Measurements from ENCODE around the gene RLBP1. TPM values are rescaled to one million over a fixed set of nuclear protein-coding genes. Genes with fewer than 3 reads are reported as not detected.
A peak's percentile ranks its signal among the peaks of the same experiment; 100 is the strongest.

Gene RLBP1
- total RNA-seq, 4 donors from 2014 or later: 0.13 to 0.52 (median 0.50) TPM; not detected in 1

DNA sequence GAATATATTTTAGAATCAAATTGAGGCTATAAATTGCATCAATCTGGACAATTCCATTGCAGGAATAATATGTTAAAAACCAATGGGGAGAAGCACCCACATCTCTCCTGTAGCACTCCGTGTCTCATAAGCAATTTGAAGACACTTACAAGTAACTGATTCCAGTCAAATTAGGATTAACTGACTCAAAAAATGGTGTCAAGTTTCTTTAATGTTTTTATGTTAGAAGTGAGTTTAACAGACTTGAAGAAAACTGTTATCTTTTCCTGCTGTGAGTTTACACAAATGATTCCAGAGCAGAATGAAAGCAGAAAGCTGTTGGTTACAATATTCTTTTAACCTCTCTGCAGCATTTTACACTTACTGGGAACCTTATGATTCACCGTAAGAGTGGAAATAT is 23.2 kb downstream of the RLBP1 start:
- intact Hi-C loops (cut with DNase I): no loop called here
- Histone ChIP-seq H3K9me3 (no peaks in the 10 kb centered on the region), H3K4me1 (peaks cover 10 to 26% (median 20%) of the 10 kb centered on the region in 4 donors), H3K27me3 (no peaks in the 10 kb centered on the region), H3K4me3 (no peak overlapping the region), H3K27ac (replicated peaks in 1 of 4) (peak overlapping the region in 3 of 4 donors; percentile 9 to 69 (median 59)), H3K36me3 (peaks cover 42 to 84% (median 60%) of the 10 kb centered on the region in 4 donors)
- TF ChIP-seq POLR2A (IDR thresholded peaks at IDR 0.05; ENCODE audit: low read depth) (no peak), EP300 (IDR thresholded peaks at IDR 0.05) (no peak), POLR2AphosphoS5 (IDR thresholded peaks at IDR 0.05) (no peak), CTCF (IDR thresholded peaks at IDR 0.05) (no peak)
- WGBS: 85% methylated on average over 2 of the region's 2 CpGs
- DNase-seq (ENCODE audit: extremely low spot score): no peak

GRCh38 chr15:89197503-89197971 is 23.8 kb downstream of the RLBP1 start:
- 68% methylated on average over 4 of the region's 4 CpGs for WGBS
- Histone ChIP-seq H3K27me3 (no peaks in the 10 kb centered on the region), H3K27ac (replicated peaks in 1 of 4) (peak overlapping the region; percentile 24 to 59 (median 47)), H3K4me1 (peaks cover 10 to 26% (median 20%) of the 10 kb centered on the region in 4 donors), H3K36me3 (peaks cover 48 to 91% (median 67%) of the 10 kb centered on the region in 4 donors), H3K9me3 (no peaks in the 10 kb centered on the region), H3K4me3 (no peak overlapping the region)
- TF ChIP-seq CTCF (IDR thresholded peaks at IDR 0.05) (no peak), POLR2AphosphoS5 (IDR thresholded peaks at IDR 0.05) (peak in 1 of 2 donors; percentile 11), EP300 (IDR thresholded peaks at IDR 0.05) (no peak), POLR2A (IDR thresholded peaks at IDR 0.05; ENCODE audit: low read depth) (no peak)
- intact Hi-C loops (cut with DNase I): no loop called here
- no peak for DNase-seq (ENCODE audit: extremely low spot score)

DNA sequence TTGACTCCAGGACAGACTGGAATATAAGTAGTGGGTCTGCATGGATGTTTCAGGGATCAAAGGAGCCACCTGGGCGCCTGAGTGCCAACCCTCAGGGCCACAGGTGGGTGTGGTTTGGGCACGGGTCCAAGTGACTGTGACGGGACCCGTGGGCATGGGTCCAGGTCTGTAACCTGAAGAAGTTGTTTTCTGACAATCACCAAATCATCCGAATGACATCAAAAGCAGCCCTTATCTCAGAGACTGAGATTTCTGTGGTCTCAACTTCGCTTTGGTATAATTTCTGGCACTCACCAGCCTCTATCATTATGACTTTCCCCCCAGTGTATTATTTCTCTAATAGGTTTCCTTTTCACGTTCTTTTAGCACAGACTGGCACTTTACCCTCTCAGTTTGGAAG is 24.4 kb downstream of the RLBP1 start:
- no peak for TF ChIP-seq POLR2AphosphoS5 (IDR thresholded peaks at IDR 0.05)
- TF ChIP-seq POLR2A (IDR thresholded peaks at IDR 0.05; ENCODE audit: low read depth): no peak
- no peak for TF ChIP-seq EP300 (IDR thresholded peaks at IDR 0.05)
- TF ChIP-seq CTCF (IDR thresholded peaks at IDR 0.05): no peak
- no peak overlapping the region for H3K4me3 ChIP-seq
- H3K9me3 ChIP-seq: no peaks in the 10 kb centered on the region
- 57% methylated on average over 6 of the region's 7 CpGs for WGBS
- no peak for DNase-seq (ENCODE audit: extremely low spot score)
- intact Hi-C loops (cut with DNase I): no loop called here
- peaks cover 54 to 96% (median 72%) of the 10 kb centered on the region in 4 donors for H3K36me3 ChIP-seq
- H3K4me1 ChIP-seq: peaks cover 10 to 26% (median 20%) of the 10 kb centered on the region in 4 donors
- no peaks in the 10 kb centered on the region for H3K27me3 ChIP-seq
- H3K27ac ChIP-seq (replicated peaks in 1 of 4): peak overlapping the region; percentile 24 to 59 (median 47)

GRCh38 chr15:89196241-89196640 is 25.1 kb downstream of the RLBP1 start:
- Histone ChIP-seq H3K27me3 (no peaks in the 10 kb centered on the region), H3K36me3 (peaks cover 61 to 97% (median 78%) of the 10 kb centered on the region in 4 donors), H3K4me3 (no peak overlapping the region), H3K4me1 (peaks cover 10 to 26% (median 20%) of the 10 kb centered on the region in 4 donors), H3K9me3 (no peaks in the 10 kb centered on the region), H3K27ac (replicated peaks in 1 of 4) (peak overlapping the region; percentile 4 to 59 (median 26))
- TF ChIP-seq POLR2AphosphoS5 (IDR thresholded peaks at IDR 0.05) (no peak), EP300 (IDR thresholded peaks at IDR 0.05) (no peak), CTCF (IDR thresholded peaks at IDR 0.05) (no peak), POLR2A (IDR thresholded peaks at IDR 0.05; ENCODE audit: low read depth) (no peak)
- intact Hi-C loops (cut with DNase I): no loop called here
- no peak for DNase-seq (ENCODE audit: extremely low spot score)
- WGBS: 82% methylated on average over 6 of the region's 6 CpGs

DNA sequence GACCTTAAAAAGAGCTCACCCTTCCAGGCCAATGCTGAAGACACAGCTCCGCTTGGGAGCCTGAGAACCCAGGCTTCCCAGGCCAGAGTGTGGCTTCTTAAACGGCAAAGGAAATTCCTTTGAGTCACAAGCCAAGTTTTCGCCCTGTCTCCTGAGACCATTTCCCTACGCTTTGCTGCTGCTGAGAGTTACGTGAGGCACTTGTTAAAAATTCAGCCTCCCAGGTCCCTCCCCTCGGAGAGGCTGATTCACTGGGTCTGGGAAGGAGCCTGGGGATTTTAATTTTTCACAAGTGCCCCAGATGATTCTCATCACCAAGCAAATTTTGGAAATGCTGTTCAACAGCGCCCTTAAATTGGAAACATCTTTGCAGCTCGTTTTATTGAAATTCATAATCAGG is 25.5 kb downstream of the RLBP1 start:
- Histone ChIP-seq H3K27me3 (no peaks in the 10 kb centered on the region), H3K4me3 (no peak overlapping the region), H3K4me1 (peaks cover 10 to 26% (median 20%) of the 10 kb centered on the region in 4 donors), H3K27ac (replicated peaks in 1 of 4) (peak overlapping the region; percentile 13 to 59 (median 31)), H3K9me3 (no peaks in the 10 kb centered on the region), H3K36me3 (peaks cover 61 to 97% (median 79%) of the 10 kb centered on the region in 4 donors)
- no peak for DNase-seq (ENCODE audit: extremely low spot score)
- no peak for TF ChIP-seq POLR2AphosphoS5 (IDR thresholded peaks at IDR 0.05)
- TF ChIP-seq EP300 (IDR thresholded peaks at IDR 0.05): no peak
- no peak for TF ChIP-seq POLR2A (IDR thresholded peaks at IDR 0.05; ENCODE audit: low read depth)
- TF ChIP-seq CTCF (IDR thresholded peaks at IDR 0.05): no peak
- intact Hi-C loops (cut with DNase I): no loop called here
- 71% methylated on average over 8 of the region's 8 CpGs for WGBS

All from esophagus muscularis mucosa (tissue), 4 donors.